ENCODE data around the gene YWHAQ.
"Not testable (repeated sequence)": the region's sequence is repeated elsewhere in the genome, so short reads cannot be mapped to it uniquely, and the experiment has no call there.

YWHAQ gene

GRCh38 chr2:9631878-9632700 lies 1.3 kb upstream of the YWHAQ start:
- no peak for DNase-seq (ENCODE audit: low spot score)

GRCh38 chr2:9631553-9631819 lies 689 bp upstream of the YWHAQ start:
- DNase-seq (ENCODE audit: low spot score): no peak

- DNase-seq (ENCODE audit: low spot score): peak; percentile 72
These were observed 571 bp downstream of the YWHAQ start for GRCh38 chr2:9630117-9630735.

- peak; percentile 80 for DNase-seq (ENCODE audit: low spot score)
These were observed 1.3 kb downstream of the YWHAQ start for GRCh38 chr2:9629222-9630116.

GRCh38 chr2:9627310-9627709 lies 3.5 kb downstream of the YWHAQ start:
- DNase-seq (ENCODE audit: low spot score): peak; percentile 48

GRCh38 chr2:9623151-9623550 lies 7.6 kb downstream of the YWHAQ start:
- no peak for DNase-seq (ENCODE audit: low spot score)

GRCh38 chr2:9621655-9622054 lies 9.1 kb downstream of the YWHAQ start:
- DNase-seq (ENCODE audit: low spot score): not testable (repeated sequence)

GRCh38 chr2:9618410-9618809 lies 12.4 kb downstream of the YWHAQ start:
- no peak for DNase-seq (ENCODE audit: low spot score)

- DNase-seq (ENCODE audit: low spot score): no peak
These were observed 13.0 kb downstream of the YWHAQ start for GRCh38 chr2:9617749-9618148.

- DNase-seq (ENCODE audit: low spot score): no peak
These were observed 13.5 kb downstream of the YWHAQ start for GRCh38 chr2:9617296-9617695.

- no peak for DNase-seq (ENCODE audit: low spot score)
These were observed 16.2 kb downstream of the YWHAQ start for GRCh38 chr2:9614562-9614961.

GRCh38 chr2:9613291-9613690 lies 17.5 kb downstream of the YWHAQ start:
- no peak for DNase-seq (ENCODE audit: low spot score)

- DNase-seq (ENCODE audit: low spot score): not testable (repeated sequence)
These were observed 19.3 kb downstream of the YWHAQ start for GRCh38 chr2:9611549-9611912.

GRCh38 chr2:9610781-9611548 lies 19.8 kb downstream of the YWHAQ start:
- DNase-seq (ENCODE audit: low spot score): no peak

- DNase-seq (ENCODE audit: low spot score): not testable (repeated sequence)
These were observed 22.3 kb downstream of the YWHAQ start for GRCh38 chr2:9608491-9608890.

GRCh38 chr2:9602412-9602811 lies 28.4 kb downstream of the YWHAQ start:
- DNase-seq (ENCODE audit: low spot score): no peak

GRCh38 chr2:9601397-9601796 lies 29.4 kb downstream of the YWHAQ start:
- no peak for DNase-seq (ENCODE audit: low spot score)

GRCh38 chr2:9599430-9599829 lies 31.4 kb downstream of the YWHAQ start:
- DNase-seq (ENCODE audit: low spot score): no peak

- DNase-seq (ENCODE audit: low spot score): no peak
These were observed 34.0 kb downstream of the YWHAQ start for GRCh38 chr2:9596621-9597311.

- DNase-seq (ENCODE audit: low spot score): no peak
These were observed 35.1 kb downstream of the YWHAQ start for GRCh38 chr2:9595746-9596145.

- not testable (repeated sequence) for DNase-seq (ENCODE audit: low spot score)
These were observed 35.5 kb downstream of the YWHAQ start for GRCh38 chr2:9595256-9595655.
